DMS 273 treated with DMSO at 0.1 percent for 48 hours (cell line): Measurements from ENCODE around the gene BLOC1S5.
A peak's percentile ranks its signal among the peaks of the same experiment; 100 is the strongest.
"Not testable (repeated sequence)": the region's sequence is repeated elsewhere in the genome, so short reads cannot be mapped to it uniquely, and the experiment has no call there.

Experiments used
- DNase-seq: peaks from one replicate; lab custom pipeline; 2025; lab: John Stamatoyannopoulos, UW

Gene BLOC1S5

GRCh38 chr6:7992002-7992815 is 72.0 kb downstream of the BLOC1S5 start:
- DNase-seq, result peak; percentile 12

- DNase-seq, result no peak
Measured at GRCh38 chr6:7991536-7991935, 72.7 kb downstream of the BLOC1S5 start.

- no peak for DNase-seq
Measured at GRCh38 chr6:7986219-7986618, 78.0 kb downstream of the BLOC1S5 start.

- DNase-seq, result not testable (repeated sequence)
Measured at GRCh38 chr6:7983967-7984366, 80.2 kb downstream of the BLOC1S5 start.

GRCh38 chr6:7979831-7980230 is 84.4 kb downstream of the BLOC1S5 start:
- DNase-seq, result no peak

GRCh38 chr6:7978736-7979135 is 85.5 kb downstream of the BLOC1S5 start:
- no peak for DNase-seq

- DNase-seq, result no peak
Measured at GRCh38 chr6:7976485-7977056, 87.6 kb downstream of the BLOC1S5 start.

- DNase-seq, result no peak
Measured at GRCh38 chr6:7975764-7976146, 88.4 kb downstream of the BLOC1S5 start.

GRCh38 chr6:7974938-7975763 is 89.0 kb downstream of the BLOC1S5 start:
- DNase-seq, result peak; percentile 26

GRCh38 chr6:7974565-7974937 is 89.6 kb downstream of the BLOC1S5 start:
- DNase-seq, result no peak

- no peak for DNase-seq
Measured at GRCh38 chr6:7973584-7973983, 90.6 kb downstream of the BLOC1S5 start.

- no peak for DNase-seq
Measured at GRCh38 chr6:7971499-7971898, 92.7 kb downstream of the BLOC1S5 start.

- DNase-seq, result no peak
Measured at GRCh38 chr6:7970616-7971015, 93.6 kb downstream of the BLOC1S5 start.
